GM12873 (cell line): ENCODE data around the gene PTF1A.

ENCODE experiments used
- TF ChIP-seq, protein P1 (sequence below): IDR thresholded peaks from 2 replicates; pipeline ENCODE4 v1.5.1; 2012; ENCODE audit warnings: low read depth, mild to moderate bottlenecking, moderate library complexity, low read length, control low read depth; ENCODE audit not compliant: insufficient read depth; ENCODE audit errors: missing control alignments

The PTF1A gene

DNA sequence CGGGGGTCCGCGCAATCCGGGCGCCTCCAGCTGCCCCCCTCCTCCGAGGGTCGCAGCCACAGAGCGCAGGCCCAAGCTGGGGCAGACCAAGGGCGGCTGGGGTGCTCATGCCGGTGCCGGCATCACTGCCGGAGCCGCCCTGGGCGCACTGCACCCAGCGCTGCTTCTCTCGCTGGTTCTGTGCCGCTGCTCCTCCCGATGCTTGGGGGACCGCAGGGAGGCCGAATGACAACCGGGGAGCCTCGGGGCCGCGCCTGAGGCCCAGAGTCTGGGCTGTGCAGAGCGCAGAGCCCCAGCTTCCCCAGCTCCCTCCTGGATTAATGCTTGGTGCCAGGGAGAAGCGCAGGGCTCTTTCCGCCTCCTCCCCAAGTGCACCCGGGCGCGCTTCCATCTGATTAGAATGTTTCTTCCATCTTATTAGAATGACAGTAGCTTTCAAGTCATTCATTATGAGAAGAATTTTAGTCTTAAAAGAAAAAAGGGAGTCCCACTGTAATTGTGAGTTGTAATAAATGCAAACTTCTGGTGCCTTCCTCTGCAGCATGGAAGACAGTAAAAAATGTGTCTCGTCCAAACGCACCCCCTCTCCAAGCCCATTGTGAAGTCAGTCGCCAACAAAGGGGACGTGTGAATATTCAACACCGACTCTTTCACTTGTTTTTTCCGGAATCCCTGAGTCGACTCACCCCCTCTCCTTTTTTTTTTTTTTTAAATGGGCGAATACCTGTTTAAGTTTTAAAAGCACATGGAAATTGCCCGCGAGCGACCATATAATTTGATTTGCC, 19.5 kb upstream of the PTF1A start:
- TF ChIP-seq, protein P1, sequence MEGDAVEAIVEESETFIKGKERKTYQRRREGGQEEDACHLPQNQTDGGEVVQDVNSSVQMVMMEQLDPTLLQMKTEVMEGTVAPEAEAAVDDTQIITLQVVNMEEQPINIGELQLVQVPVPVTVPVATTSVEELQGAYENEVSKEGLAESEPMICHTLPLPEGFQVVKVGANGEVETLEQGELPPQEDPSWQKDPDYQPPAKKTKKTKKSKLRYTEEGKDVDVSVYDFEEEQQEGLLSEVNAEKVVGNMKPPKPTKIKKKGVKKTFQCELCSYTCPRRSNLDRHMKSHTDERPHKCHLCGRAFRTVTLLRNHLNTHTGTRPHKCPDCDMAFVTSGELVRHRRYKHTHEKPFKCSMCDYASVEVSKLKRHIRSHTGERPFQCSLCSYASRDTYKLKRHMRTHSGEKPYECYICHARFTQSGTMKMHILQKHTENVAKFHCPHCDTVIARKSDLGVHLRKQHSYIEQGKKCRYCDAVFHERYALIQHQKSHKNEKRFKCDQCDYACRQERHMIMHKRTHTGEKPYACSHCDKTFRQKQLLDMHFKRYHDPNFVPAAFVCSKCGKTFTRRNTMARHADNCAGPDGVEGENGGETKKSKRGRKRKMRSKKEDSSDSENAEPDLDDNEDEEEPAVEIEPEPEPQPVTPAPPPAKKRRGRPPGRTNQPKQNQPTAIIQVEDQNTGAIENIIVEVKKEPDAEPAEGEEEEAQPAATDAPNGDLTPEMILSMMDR: no peak

DNA sequence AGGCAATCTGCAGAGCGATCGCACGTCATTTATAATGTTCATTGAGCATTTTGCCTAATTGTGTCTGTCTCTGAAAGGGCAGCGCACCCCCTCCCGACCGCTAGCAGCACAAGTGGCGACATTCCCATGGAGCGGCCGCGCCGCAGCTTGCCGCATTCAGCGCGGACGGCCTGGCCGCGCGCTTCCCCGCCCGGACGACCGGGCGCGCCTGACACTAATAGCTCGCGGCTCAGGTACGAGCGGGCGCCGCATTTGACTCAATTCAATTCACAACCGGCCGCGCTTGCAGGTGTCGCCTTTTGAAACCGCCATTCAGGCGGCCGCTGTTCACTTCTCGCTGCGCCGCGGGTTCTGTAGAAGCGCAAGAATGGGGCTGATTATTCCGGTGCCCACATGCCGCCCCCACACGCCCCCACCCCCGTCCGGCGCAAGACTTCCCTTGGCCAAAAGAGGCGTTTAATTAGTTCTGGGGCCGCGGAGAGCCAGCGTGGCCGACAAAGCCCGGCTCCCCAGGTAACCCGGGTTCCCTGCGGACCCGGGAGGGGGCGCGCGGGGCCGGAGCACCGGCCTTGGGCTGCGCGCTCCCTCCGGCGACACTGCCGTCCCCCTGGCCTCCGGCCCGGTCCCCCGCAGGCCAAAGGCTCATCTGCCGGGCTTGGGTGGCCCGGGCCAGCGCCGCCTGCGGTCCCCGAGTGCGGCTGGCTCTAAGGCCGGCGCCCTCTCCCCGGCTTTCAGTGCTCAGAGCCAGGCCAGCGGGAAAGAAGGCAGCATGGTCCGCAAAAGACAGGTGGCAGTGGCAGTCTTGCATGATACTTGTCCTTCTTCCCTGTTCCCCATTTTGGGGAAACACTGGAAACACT, 18.7 kb upstream of the PTF1A start:
- TF ChIP-seq, protein P1: no peak

DNA sequence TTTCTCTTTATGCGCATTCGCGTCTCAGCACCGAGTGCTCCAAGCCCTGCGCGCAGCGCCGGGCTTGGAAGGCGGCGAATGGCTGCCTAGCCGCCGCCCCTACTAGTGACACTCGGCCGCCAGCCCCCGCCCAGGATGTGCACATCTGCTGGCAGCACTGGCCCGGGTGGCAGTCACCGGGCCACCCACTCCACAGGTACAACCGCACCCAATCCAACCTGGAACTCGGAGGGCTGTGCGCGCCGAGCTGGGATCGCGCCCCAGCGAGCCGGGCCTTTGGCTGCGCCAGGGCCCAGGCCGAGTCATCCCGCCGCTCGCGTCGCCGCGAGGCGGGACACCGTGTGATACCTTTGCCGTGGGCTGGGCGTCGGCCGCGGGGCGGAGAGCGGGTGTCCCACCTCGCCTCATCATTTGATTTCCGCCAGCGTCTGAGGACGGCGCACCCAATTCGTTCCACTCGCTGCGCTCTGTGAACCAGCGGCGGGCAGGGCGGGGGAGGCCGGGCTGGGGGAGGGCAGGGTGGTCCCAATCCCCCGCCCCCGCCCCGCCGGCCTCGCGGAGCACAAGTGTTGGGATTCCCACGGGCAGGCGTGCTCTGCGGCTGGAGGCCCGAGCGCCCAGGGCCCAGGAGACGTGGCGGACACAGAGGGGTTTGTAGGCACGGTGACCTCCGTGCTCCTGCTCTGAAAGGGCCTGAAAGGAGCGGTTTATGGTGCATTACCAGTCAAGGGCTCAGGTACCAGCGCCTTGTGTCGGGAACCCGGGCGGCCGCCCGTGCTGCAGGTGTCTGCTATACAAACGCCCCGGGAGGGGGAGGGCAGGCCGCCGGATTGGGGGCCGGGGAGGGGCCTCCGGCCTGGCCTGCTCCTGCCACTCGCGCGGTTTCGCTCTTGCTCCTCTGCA, 17.8 kb upstream of the PTF1A start:
- TF ChIP-seq, protein P1: no peak

DNA sequence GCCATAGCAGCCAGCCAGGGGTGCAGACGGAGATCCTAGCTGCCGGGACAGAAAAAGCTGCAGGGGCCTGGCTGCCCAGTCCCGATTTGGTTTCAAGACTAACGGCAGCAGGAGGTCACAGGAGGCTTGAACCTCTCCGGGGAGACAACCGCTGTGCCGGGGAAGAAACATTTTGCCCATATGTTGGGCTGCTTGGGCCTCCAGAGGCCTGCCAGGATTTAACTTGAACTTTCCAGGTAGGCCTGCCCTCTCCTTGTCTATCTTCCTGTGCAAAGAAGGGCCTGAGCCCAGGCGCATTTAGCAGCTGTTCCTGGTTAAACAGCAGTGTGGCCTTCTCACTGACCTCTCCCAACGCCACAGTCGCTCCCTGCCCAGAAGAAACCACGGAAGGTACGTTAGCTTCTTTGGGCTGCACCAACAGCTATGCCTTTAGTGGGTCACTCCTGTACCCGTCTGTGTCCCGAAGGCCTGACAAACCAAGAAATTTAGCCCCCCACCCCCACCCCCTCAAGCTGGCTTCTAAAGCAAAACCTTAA, 17.1 kb upstream of the PTF1A start:
- TF ChIP-seq, protein P1: no peak

DNA sequence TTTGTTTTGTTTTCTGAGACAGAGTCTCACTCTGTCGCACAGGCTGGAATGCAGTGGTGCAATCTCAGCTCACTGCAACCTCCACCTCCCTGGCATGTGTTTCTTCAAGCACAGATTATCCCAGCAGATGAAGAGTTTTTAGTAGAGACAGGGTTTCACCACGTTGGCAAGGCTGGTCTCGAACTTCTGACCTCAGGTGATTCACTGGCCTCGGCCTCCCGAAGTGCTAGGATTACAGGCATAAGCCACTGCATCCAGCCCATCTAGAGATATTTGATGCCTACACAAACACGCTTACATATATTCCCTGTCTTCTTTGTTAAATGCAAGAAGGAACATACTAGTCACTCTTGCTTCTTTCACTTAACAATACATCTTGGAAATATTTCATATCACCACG, 5.9 kb upstream of the PTF1A start:
- TF ChIP-seq, protein P1: no peak

DNA sequence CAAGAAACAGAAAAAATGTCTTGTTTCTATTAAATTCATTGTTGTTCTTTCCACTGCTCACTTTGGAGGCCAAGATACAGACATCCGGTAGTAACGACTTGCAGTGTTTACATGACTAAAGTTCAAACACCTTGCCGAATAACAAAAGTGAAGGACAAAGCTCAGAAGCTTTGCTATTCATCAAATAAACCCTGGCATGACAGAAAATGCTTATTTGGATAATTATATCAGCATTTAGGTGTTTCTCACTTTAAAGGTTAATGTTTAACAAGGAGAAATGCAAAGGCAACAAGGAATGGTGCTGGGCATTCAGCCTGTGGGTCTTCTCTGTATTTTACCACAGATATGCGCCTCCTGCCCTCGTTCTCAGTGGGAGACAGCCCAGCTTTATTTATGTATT, 5.4 kb upstream of the PTF1A start:
- TF ChIP-seq, protein P1: no peak

DNA sequence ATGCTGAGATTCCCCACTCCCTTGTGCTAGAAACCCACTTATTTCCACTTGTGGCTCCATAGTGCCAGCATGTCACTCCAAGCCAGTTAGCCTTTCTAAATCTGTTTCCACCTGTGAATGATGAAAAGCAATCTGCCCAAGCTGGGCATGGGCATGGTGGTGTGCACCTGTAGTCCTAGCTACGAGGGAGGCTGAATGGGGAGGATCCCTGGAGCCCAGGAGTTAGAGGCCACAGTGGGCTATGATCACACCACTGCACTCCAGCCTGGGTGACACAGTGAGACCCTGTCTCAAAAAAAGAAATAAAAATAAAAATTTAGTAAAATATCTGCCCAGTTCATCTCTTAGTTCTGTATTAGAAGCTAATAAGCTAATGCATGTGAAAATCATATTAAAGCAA, 5.0 kb upstream of the PTF1A start:
- TF ChIP-seq, protein P1: no peak
